Cardiac fibroblast (primary cell): ENCODE results near the gene ELK3.

Experiments used
- DNase-seq, 2 donors: peaks; one replicate each; pipeline versions ENCODE4 v3.0.0 to v3.0.0-alpha.2; 2010; ENCODE audit warnings: low read depth in 2 of 2
- H3K4me3 ChIP-seq, 2 donors: replicated peaks in 1 of 2; 1 replicate in 1 of 2; 2 replicates in 1 of 2; pipeline ENCODE4 v1.5.1; 2011; ENCODE audit warnings: low read depth in 2 of 2, low read length in 2 of 2, mild to moderate bottlenecking in 2 of 2, moderate library complexity in 1 of 2
- CTCF ChIP-seq: IDR thresholded peaks from one replicate; pipeline ENCODE4 v1.5.1; 2011; ENCODE audit warnings: low read depth, mild to moderate bottlenecking, low read length, inconsistent platforms

ELK3 gene

GRCh38 chr12:96241846-96242256 lies 47.7 kb downstream of the ELK3 start:
- peak; percentile 71 to 83 for DNase-seq
- no peak overlapping the region for H3K4me3 ChIP-seq
- TF ChIP-seq CTCF: no peak

- DNase-seq: no peak
- H3K4me3 ChIP-seq: no peak overlapping the region
- TF ChIP-seq CTCF: no peak
Measured at GRCh38 chr12:96242597-96242996, 48.4 kb downstream of the ELK3 start.

DNA sequence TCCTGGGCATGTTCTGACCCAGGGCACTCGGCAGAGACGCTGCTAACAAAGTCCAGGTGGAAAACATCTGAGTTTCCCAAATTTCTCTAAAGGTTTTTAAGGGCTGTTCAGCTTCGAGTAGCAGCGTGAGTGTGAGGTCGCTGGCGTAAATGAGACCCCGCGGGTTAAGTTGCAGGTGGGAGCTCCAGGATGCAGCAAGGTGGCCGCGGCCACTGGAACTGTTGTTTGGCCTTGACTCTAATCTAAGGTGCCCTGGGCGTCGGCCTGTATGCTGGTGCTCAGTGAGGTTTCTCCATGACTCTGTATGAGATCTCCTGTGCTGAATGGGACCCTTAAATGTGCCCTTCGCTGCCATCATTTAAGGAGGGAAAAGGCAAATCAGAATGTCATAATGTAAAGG lies 50.7 kb downstream of the ELK3 start:
- no peak for TF ChIP-seq CTCF
- DNase-seq: no peak
- no peak overlapping the region for H3K4me3 ChIP-seq

GRCh38 chr12:96246926-96247505 lies 52.8 kb downstream of the ELK3 start:
- TF ChIP-seq CTCF: no peak
- DNase-seq: no peak
- H3K4me3 ChIP-seq: no peak overlapping the region

- DNase-seq: no peak
- H3K4me3 ChIP-seq: no peak overlapping the region
- no peak for TF ChIP-seq CTCF
Measured at GRCh38 chr12:96247563-96247962, 53.4 kb downstream of the ELK3 start.

DNA sequence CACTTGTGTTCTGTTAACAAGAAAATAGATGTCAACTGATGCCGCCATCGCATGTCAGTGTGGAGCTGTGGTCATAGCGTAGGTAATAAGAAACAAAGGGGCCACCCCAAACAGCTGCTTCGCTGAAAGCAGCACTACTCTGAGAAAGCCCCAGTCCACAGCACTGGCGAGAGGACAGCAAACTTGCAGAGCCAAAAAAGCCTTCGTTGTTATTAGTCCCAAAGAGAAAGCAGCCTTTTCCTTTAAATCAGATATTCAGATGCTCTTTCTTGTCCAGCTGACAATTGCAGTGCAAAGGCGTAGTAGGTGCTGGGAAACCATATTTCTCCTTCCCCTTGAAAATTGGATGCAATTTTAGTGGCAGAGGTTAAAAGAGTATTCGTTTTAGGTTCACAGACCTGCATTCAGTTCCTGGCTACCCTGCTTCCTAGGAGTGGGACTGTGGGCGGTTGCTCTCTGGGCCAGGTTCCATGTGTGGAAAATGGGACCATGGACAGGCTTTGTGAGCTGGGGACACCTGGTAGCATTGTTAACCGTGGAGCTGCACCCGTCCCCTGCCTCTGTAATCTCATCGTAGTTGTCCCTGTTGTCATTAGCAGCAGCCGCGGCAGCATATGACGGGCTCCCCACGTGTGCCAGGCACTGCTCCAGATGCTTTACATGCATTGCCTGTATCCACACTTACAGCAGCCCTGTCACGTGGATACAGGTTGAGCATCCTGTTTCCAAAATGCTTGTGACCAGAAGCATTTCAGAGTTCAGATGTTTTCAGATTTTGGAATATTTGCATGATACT lies 54.2 kb downstream of the ELK3 start:
- no peak for TF ChIP-seq CTCF
- no peak for DNase-seq
- no peak overlapping the region for H3K4me3 ChIP-seq
